Renal cortical epithelial cell (primary cell): ENCODE data around the gene FOXI1. TPM values are rescaled to one million over a fixed set of nuclear protein-coding genes. Genes with fewer than 3 reads are reported as not detected.
"Not testable (repeated sequence)": the region's sequence is repeated elsewhere in the genome, so short reads cannot be mapped to it uniquely, and the experiment has no call there.

Experiments
- DNase-seq: peaks from one replicate; pipeline ENCODE4 v3.0.0-alpha.2; 2011; ENCODE audit warnings: low read depth
- total RNA-seq: library from RNA; depleted of rRNA; stranded (reverse); fragments of >200 nt; gene quantifications from 2 replicates; pipeline ENCODE4 v1.2.3, GENCODE V29; 2014

FOXI1 gene
- total RNA-seq, 1 donor from 2014 or later: not detected

- DNase-seq: no peak
Observed at GRCh38 chr5:170126061-170126460, 20.4 kb downstream of the FOXI1 start.

GRCh38 chr5:170126626-170127025, 20.9 kb downstream of the FOXI1 start:
- no peak for DNase-seq

- no peak for DNase-seq
Observed at GRCh38 chr5:170131235-170131634, 25.5 kb downstream of the FOXI1 start.

- DNase-seq: peak; percentile 58
Observed at GRCh38 chr5:170132269-170132975, 26.7 kb downstream of the FOXI1 start.

GRCh38 chr5:170132976-170133448, 27.3 kb downstream of the FOXI1 start:
- DNase-seq: no peak

- peak; percentile 46 for DNase-seq
Observed at GRCh38 chr5:170135796-170136490, 30.2 kb downstream of the FOXI1 start.

- DNase-seq: no peak
Observed at GRCh38 chr5:170136506-170136905, 30.8 kb downstream of the FOXI1 start.

- no peak for DNase-seq
Observed at GRCh38 chr5:170137694-170138214, 32.1 kb downstream of the FOXI1 start.

- no peak for DNase-seq
Observed at GRCh38 chr5:170138273-170138672, 32.6 kb downstream of the FOXI1 start.

GRCh38 chr5:170139786-170140335, 34.2 kb downstream of the FOXI1 start:
- DNase-seq: no peak

- DNase-seq: not testable (repeated sequence)
Observed at GRCh38 chr5:170141196-170141595, 35.5 kb downstream of the FOXI1 start.

GRCh38 chr5:170141636-170142035, 35.9 kb downstream of the FOXI1 start:
- no peak for DNase-seq

- DNase-seq: no peak
Observed at GRCh38 chr5:170142196-170142595, 36.5 kb downstream of the FOXI1 start.

GRCh38 chr5:170143091-170143490, 37.4 kb downstream of the FOXI1 start:
- no peak for DNase-seq

GRCh38 chr5:170143710-170144109, 38.0 kb downstream of the FOXI1 start:
- DNase-seq: no peak

GRCh38 chr5:170144286-170145023, 38.8 kb downstream of the FOXI1 start:
- no peak for DNase-seq

- DNase-seq: no peak
Observed at GRCh38 chr5:170145462-170145861, 39.8 kb downstream of the FOXI1 start.

- DNase-seq: no peak
Observed at GRCh38 chr5:170147051-170147752, 41.5 kb downstream of the FOXI1 start.

- DNase-seq: no peak
Observed at GRCh38 chr5:170147753-170148264, 42.1 kb downstream of the FOXI1 start.

GRCh38 chr5:170148430-170149205, 42.9 kb downstream of the FOXI1 start:
- no peak for DNase-seq

GRCh38 chr5:170149206-170149515, 43.5 kb downstream of the FOXI1 start:
- DNase-seq: no peak
